Panc1 (cell line): ENCODE measurements around the gene YAE1. TPM values are rescaled to one million over a fixed set of nuclear protein-coding genes. Genes with fewer than 3 reads are reported as not detected.

ENCODE experiments used
- ATAC-seq: fragments of 200-7000 bp; cut with Tn5 transposase; 2 replicates; pipeline ENCODE4 v1.9.1; 2020; ENCODE audit warnings: mild to moderate bottlenecking, moderate library complexity
- BruUV-seq: library from RNA; stranded (reverse); fragments of 400-500 nt; replicated peaks from 2 replicates; lab custom pipeline; 2021; lab: Mats Ljungman, UMichigan
- CTCF ChIA-PET: fragments of 300-600 bp; sonication (Branson Sonifier 250); formaldehyde crosslinking; loops from one replicate; lab custom pipeline; 2022; ENCODE audit warnings: antibody characterized with exemption; lab: Charles Lee
- POLR2A ChIA-PET: fragments of 300-600 bp; sonication (Branson Sonifier 250); formaldehyde crosslinking; loops from one replicate; lab custom pipeline; 2022; ENCODE audit warnings: antibody characterized with exemption; lab: Charles Lee
- DNase-seq: peaks from one replicate; pipeline ENCODE4 v3.0.0-alpha.2; 2010; ENCODE audit warnings: low read depth, low spot score
- H3K27ac ChIP-seq: 2 replicates; pipeline ENCODE4 v1.5.1; 2011; ENCODE audit warnings: mild to moderate bottlenecking, low read length, inconsistent platforms
- H3K27me3 ChIP-seq: fragments of 200-500 bp; sonication (Bioruptor generic); 2 replicates; pipeline ENCODE4 v1.6.0; 2014; ENCODE audit warnings: low read length, inconsistent platforms; ENCODE audit not compliant: control insufficient read depth, insufficient read depth
- H3K36me3 ChIP-seq: fragments of 200-500 bp; sonication (Bioruptor generic); 2 replicates; pipeline ENCODE4 v1.5.1; 2014; ENCODE audit warnings: inconsistent platforms, mild to moderate bottlenecking, low read length, moderate library complexity; ENCODE audit not compliant: control insufficient read depth, insufficient read depth
- H3K4me1 ChIP-seq: 2 replicates; pipeline ENCODE4 v1.5.1; 2011; ENCODE audit warnings: inconsistent platforms, mild to moderate bottlenecking, low read length, moderate library complexity; ENCODE audit not compliant: control insufficient read depth, insufficient read depth
- H3K4me3 ChIP-seq, 2 experiments: 2 replicates each; pipeline ENCODE4 v1.5.1; 2011 to 2012; ENCODE audit warnings: low read depth in 2 of 2, low read length in 2 of 2, mild to moderate bottlenecking in 2 of 2, inconsistent platforms in 1 of 2, moderate library complexity in 1 of 2
- H3K9me3 ChIP-seq: fragments of 200-500 bp; sonication (Bioruptor generic); 2 replicates; pipeline ENCODE4 v1.5.1; 2014; ENCODE audit warnings: low read depth, mild to moderate bottlenecking, inconsistent platforms, low read length, moderate library complexity; ENCODE audit not compliant: control insufficient read depth, insufficient read depth
- CTCF ChIP-seq: fragments of 450-650 bp; IDR thresholded peaks from 2 replicates; pipeline ENCODE4 v1.5.1; 2017; ENCODE audit warnings: mild to moderate bottlenecking
- POLR2AphosphoS5 ChIP-seq: IDR thresholded peaks from 2 replicates; pipeline ENCODE4 v1.6.1; 2012; ENCODE audit warnings: mild to moderate bottlenecking, low read depth, low read length, moderate library complexity
- REST ChIP-seq, 2 experiments: IDR thresholded peaks; 2 replicates each; pipeline ENCODE4 v1.6.1; 2011 to 2012; ENCODE audit warnings: low read depth in 2 of 2, control low read depth in 1 of 2, low read length in 1 of 2, mild to moderate bottlenecking in 1 of 2, moderate library complexity in 1 of 2; ENCODE audit not compliant: insufficient read depth in 1 of 2
- SIN3A ChIP-seq: IDR thresholded peaks from 2 replicates; pipeline ENCODE4 v1.6.1; 2012; ENCODE audit warnings: low read depth, mild to moderate bottlenecking, low read length, moderate library complexity, borderline replicate concordance; ENCODE audit not compliant: insufficient read depth
- TCF7L2 ChIP-seq: IDR thresholded peaks from 2 replicates; pipeline ENCODE4 v1.6.1; 2011; ENCODE audit warnings: mild to moderate bottlenecking, low read depth, low read length, inconsistent platforms
- in situ Hi-C: cut with HindIII; loops from 2 replicates; pipeline ENCODE4 v1.10.0; 2016; ENCODE audit warnings: low sequenced_read_pairs, low pct_unique_long_range_greater_than_20kb
- intact Hi-C: fragments of 100-400 bp; cut with micrococcal nuclease; formaldehyde crosslinking; loops from one replicate; pipeline ENCODE4 v1.10.0; 2022; ENCODE audit not compliant: unreplicated experiment
- total RNA-seq: library from RNA; stranded (reverse); gene quantifications from one replicate; pipeline ENCODE4 v1.2.1, GENCODE V29; 2021; ENCODE audit not compliant: unreplicated experiment

Gene YAE1
- total RNA-seq, 1 experiment from 2014 or later, result 20.1 TPM

GRCh38 chr7:39606941-39607340 is 40.7 kb downstream of the YAE1 start:
- Histone ChIP-seq H3K4me1 (no peaks in the 10 kb centered on the region), H3K27ac (no peak overlapping the region), H3K9me3 (no peaks in the 10 kb centered on the region), H3K4me3 (no peak overlapping the region), H3K27me3 (peaks cover 12% of the 10 kb centered on the region; the same call in 1 of the 2 replicates), H3K36me3 (no peaks in the 10 kb centered on the region)
- TF ChIP-seq CTCF (no peak), TCF7L2 (no peak), REST (IDR thresholded peaks at IDR 0.05; ENCODE audit: insufficient read depth in 1 of 2, low read depth in 2 of 2, low read length in 1 of 2) (no peak)
- DNase-seq (no peak), ATAC-seq (no peak)
- intact Hi-C loops (no loop called here), in situ Hi-C loops (no loop called here)
- no TSS peak for BruUV-seq
- ChIA-PET CTCF (no interaction called here), POLR2A (no interaction called here)

- in situ Hi-C loops (no loop called here), intact Hi-C loops (no loop called here)
- ATAC-seq, result no peak
- Histone ChIP-seq H3K4me3 (no peak overlapping the region), H3K36me3 (no peaks in the 10 kb centered on the region), H3K27ac (no peak overlapping the region), H3K4me1 (no peaks in the 10 kb centered on the region), H3K9me3 (no peaks in the 10 kb centered on the region), H3K27me3 (peaks cover 12% of the 10 kb centered on the region; the same call in 1 of the 2 replicates)
- no TSS peak for BruUV-seq
- TF ChIP-seq REST (IDR thresholded peaks at IDR 0.05; ENCODE audit: insufficient read depth in 1 of 2, low read depth in 2 of 2, low read length in 1 of 2) (no peak), POLR2AphosphoS5 (no peak), CTCF (no peak), SIN3A (no peak), TCF7L2 (no peak)
- no peak for DNase-seq
- ChIA-PET CTCF (no interaction called here), POLR2A (no interaction called here)
These were observed 41.7 kb downstream of the YAE1 start for GRCh38 chr7:39607865-39608264.
